CD14-positive monocyte (primary cell): ENCODE results near the gene MAP3K20. TPM values are rescaled to one million over a fixed set of nuclear protein-coding genes. Genes with fewer than 3 reads are reported as not detected.

ENCODE experiments used
- DNase-seq, 3 donors: peaks; one replicate each; pipeline ENCODE4 v3.0.0-alpha.2; 2011 to 2022
- H2AFZ ChIP-seq: 2 replicates; pipeline ENCODE4 v1.6.0; 2012; ENCODE audit warnings: mild to moderate bottlenecking, low read depth, low read length, inconsistent platforms; ENCODE audit not compliant: insufficient read depth, poor library complexity, severe bottlenecking
- H3K27ac ChIP-seq, 2 donors: 1 replicate in 1 of 2; 2 replicates in 1 of 2; pipeline ENCODE4 v1.5.1; 2012 to 2013; ENCODE audit warnings: low read length in 2 of 2, control low read depth in 1 of 2, inconsistent platforms in 1 of 2, low read depth in 1 of 2, mild to moderate bottlenecking in 1 of 2
- H3K27me3 ChIP-seq, 2 donors: one replicate each; pipeline versions ENCODE4 v1.6.0 to v1.6.1; 2011 to 2013; ENCODE audit warnings: low read length in 2 of 2; ENCODE audit not compliant: control insufficient read depth in 2 of 2, insufficient read depth in 2 of 2
- H3K36me3 ChIP-seq, 2 donors: replicated peaks in 1 of 2; 1 replicate in 1 of 2; 2 replicates in 1 of 2; pipeline versions ENCODE4 v1.5.1 to v1.6.1; 2012 to 2013; ENCODE audit warnings: low read length in 2 of 2, control low read depth in 1 of 2, inconsistent platforms in 1 of 2, mild to moderate bottlenecking in 1 of 2; ENCODE audit not compliant: insufficient read depth in 2 of 2, control insufficient read depth in 1 of 2
- H3K4me1 ChIP-seq, 2 donors: 1 replicate in 1 of 2; 2 replicates in 1 of 2; pipeline versions ENCODE4 v1.5.1 to v1.6.1; 2012 to 2013; ENCODE audit warnings: low read length in 2 of 2, control low read depth in 1 of 2, inconsistent platforms in 1 of 2, mild to moderate bottlenecking in 1 of 2, moderate library complexity in 1 of 2; ENCODE audit not compliant: insufficient read depth in 2 of 2, control insufficient read depth in 1 of 2
- H3K4me2 ChIP-seq: replicated peaks from 2 replicates; pipeline ENCODE3; 2012; ENCODE audit warnings: low read length, moderate library complexity, mild to moderate bottlenecking; ENCODE audit not compliant: poor library complexity, severe bottlenecking; ENCODE audit errors: extremely low read depth
- H3K4me3 ChIP-seq, 3 experiments: fragments of 200-600 bp in 1 of 3; sonication (generic) in 1 of 3; replicated peaks in 1 of 3; 1 replicate in 2 of 3; 2 replicates in 1 of 3; pipeline ENCODE4 v1.5.1; 2011 to 2013; ENCODE audit warnings: low read length in 3 of 3, mild to moderate bottlenecking in 3 of 3, control low read depth in 2 of 3, low read depth in 2 of 3, inconsistent platforms in 1 of 3, moderate library complexity in 1 of 3
- H3K79me2 ChIP-seq: 2 replicates; pipeline ENCODE4 v1.6.0; 2012; ENCODE audit warnings: mild to moderate bottlenecking, control low read depth, inconsistent platforms, low read length, moderate library complexity; ENCODE audit not compliant: insufficient read depth
- H3K9ac ChIP-seq: 2 replicates; pipeline ENCODE4 v1.6.0; 2017; ENCODE audit warnings: low read length, mild to moderate bottlenecking; ENCODE audit not compliant: insufficient read depth, poor library complexity, severe bottlenecking
- H3K9me3 ChIP-seq, 2 donors: replicated peaks in 1 of 2; 1 replicate in 1 of 2; 2 replicates in 1 of 2; pipeline versions ENCODE4 v1.5.1 to v1.6.1; 2012 to 2013; ENCODE audit warnings: low read length in 2 of 2, control low read depth in 1 of 2; ENCODE audit not compliant: control insufficient read depth in 1 of 2, insufficient read depth in 1 of 2
- H4K20me1 ChIP-seq: 2 replicates; pipeline ENCODE4 v1.6.0; 2012; ENCODE audit warnings: mild to moderate bottlenecking, low read length, control low read depth, moderate library complexity; ENCODE audit not compliant: insufficient read depth
- H3K27ac Mint-ChIP-seq, 7 donors: one replicate each; pipeline ENCODE4 v1.8.0; 2020; ENCODE audit warnings: mild to moderate bottlenecking in 7 of 7, mixed read lengths in 7 of 7, moderate library complexity in 6 of 7, inconsistent platforms in 2 of 7
- H3K27me3 Mint-ChIP-seq, 3 donors: one replicate each; pipeline ENCODE4 v1.8.0; 2021 to 2022; ENCODE audit warnings: low read depth in 3 of 3, mild to moderate bottlenecking in 3 of 3, mixed read lengths in 3 of 3, moderate library complexity in 3 of 3, inconsistent platforms in 1 of 3
- H3K36me3 Mint-ChIP-seq, 2 donors: one replicate each; pipeline ENCODE4 v1.8.0; 2020; ENCODE audit warnings: mixed read lengths in 2 of 2, inconsistent platforms in 1 of 2, mild to moderate bottlenecking in 1 of 2
- H3K4me1 Mint-ChIP-seq: one replicate; pipeline ENCODE4 v1.8.0; 2020; ENCODE audit warnings: mild to moderate bottlenecking, mixed read lengths
- H3K4me3 Mint-ChIP-seq, 2 donors: one replicate each; pipeline ENCODE4 v1.8.0; 2020; ENCODE audit warnings: mild to moderate bottlenecking in 2 of 2, mixed read lengths in 2 of 2, moderate library complexity in 1 of 2
- H3K9me3 Mint-ChIP-seq, 7 donors: one replicate each; pipeline ENCODE4 v1.8.0; 2020 to 2022; ENCODE audit warnings: mixed read lengths in 7 of 7, mild to moderate bottlenecking in 6 of 7, moderate library complexity in 6 of 7, inconsistent platforms in 2 of 7
- WGBS: methylation state at CpG from one replicate; pipeline ENCODE4 v1.1.5; 2013; ENCODE audit warnings: missing lambda C conversion rate; ENCODE audit not compliant: insufficient coverage; 5-methylcytosine and 5-hydroxymethylcytosine counted together
- intact Hi-C, 2 donors: fragments of 100-400 bp; cut with micrococcal nuclease; formaldehyde crosslinking; loops; one replicate each; pipeline versions ENCODE4 v1.15.0 to v1.15.1; 2023
- polyA plus RNA-seq, 3 donors: library from polyadenylated mRNA; depleted of rRNA in 1 of 3; unstranded in 2 of 3; stranded (reverse) in 1 of 3; fragments of 300-500 nt in 2 of 3; fragments of >200 nt in 1 of 3; fragmentation: Illumina TruSeq in 2 of 3; gene quantifications; 1 replicate in 2 of 3; 2 replicates in 1 of 3; pipeline ENCODE4 v1.2.3, GENCODE V29; 2012 to 2021
- TF ChIP-seq, protein P1 (sequence below): fragments of 200-600 bp; IDR thresholded peaks from one replicate; pipeline ENCODE4 v1.8.0; 2022; ENCODE audit warnings: antibody characterized with exemption, mild to moderate bottlenecking

The MAP3K20 gene
- polyA plus RNA-seq, 3 donors = 14.3 to 30.7 (median 21.6) TPM

DNA sequence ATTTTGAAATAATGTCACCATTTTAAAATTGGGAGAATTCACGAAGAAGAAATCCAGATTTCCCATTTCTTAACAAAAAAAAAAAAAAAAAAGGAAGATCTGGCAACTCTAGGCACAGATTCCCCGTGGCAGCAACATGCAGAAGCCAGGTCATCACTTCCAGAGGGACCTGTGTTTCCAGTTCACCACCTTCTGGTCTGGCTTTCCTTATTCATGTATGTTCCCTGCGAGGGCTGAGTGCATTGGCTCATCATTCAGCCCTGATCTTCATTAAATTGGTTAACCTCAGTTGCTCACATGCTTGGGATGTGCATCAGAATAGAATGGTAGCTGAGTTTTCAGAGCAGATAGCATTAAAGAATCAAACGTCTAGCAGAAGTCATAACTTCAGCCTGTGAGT is 25.0 kb upstream of the MAP3K20 start:
- H3K27me3 Mint-ChIP-seq = peaks cover 0 to 3% (median 2%) of the 10 kb centered on the region in 3 donors
- H3K36me3 Mint-ChIP-seq = no peaks in the 10 kb centered on the region
- Histone ChIP-seq H3K27me3 (no peaks in the 10 kb centered on the region), H3K36me3 (no peaks in the 10 kb centered on the region), H3K4me3 (no peak overlapping the region), H3K27ac (peak overlapping the region in 1 of 2 donors; percentile 65), H3K9ac (no peak overlapping the region), H3K9me3 (no peaks in the 10 kb centered on the region), H2AFZ (no peak overlapping the region), H3K4me1 (peaks cover 40 to 43% of the 10 kb centered on the region in 2 donors), H3K79me2 (no peaks in the 10 kb centered on the region), H4K20me1 (no peaks in the 10 kb centered on the region), H3K4me2 (no peak overlapping the region)
- TF ChIP-seq, protein P1, sequence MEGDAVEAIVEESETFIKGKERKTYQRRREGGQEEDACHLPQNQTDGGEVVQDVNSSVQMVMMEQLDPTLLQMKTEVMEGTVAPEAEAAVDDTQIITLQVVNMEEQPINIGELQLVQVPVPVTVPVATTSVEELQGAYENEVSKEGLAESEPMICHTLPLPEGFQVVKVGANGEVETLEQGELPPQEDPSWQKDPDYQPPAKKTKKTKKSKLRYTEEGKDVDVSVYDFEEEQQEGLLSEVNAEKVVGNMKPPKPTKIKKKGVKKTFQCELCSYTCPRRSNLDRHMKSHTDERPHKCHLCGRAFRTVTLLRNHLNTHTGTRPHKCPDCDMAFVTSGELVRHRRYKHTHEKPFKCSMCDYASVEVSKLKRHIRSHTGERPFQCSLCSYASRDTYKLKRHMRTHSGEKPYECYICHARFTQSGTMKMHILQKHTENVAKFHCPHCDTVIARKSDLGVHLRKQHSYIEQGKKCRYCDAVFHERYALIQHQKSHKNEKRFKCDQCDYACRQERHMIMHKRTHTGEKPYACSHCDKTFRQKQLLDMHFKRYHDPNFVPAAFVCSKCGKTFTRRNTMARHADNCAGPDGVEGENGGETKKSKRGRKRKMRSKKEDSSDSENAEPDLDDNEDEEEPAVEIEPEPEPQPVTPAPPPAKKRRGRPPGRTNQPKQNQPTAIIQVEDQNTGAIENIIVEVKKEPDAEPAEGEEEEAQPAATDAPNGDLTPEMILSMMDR = no peak
- peak overlapping the region in 4 of 7 donors; percentile 86 to 98 (median 92) for H3K27ac Mint-ChIP-seq
- H3K9me3 Mint-ChIP-seq = no peaks in the 10 kb centered on the region
- H3K4me1 Mint-ChIP-seq = peaks cover 50% of the 10 kb centered on the region
- no peak for DNase-seq
- no peak overlapping the region for H3K4me3 Mint-ChIP-seq
- intact Hi-C loops = no loop called here
- 78% methylated on average over 3 of the region's 4 CpGs for WGBS

DNA sequence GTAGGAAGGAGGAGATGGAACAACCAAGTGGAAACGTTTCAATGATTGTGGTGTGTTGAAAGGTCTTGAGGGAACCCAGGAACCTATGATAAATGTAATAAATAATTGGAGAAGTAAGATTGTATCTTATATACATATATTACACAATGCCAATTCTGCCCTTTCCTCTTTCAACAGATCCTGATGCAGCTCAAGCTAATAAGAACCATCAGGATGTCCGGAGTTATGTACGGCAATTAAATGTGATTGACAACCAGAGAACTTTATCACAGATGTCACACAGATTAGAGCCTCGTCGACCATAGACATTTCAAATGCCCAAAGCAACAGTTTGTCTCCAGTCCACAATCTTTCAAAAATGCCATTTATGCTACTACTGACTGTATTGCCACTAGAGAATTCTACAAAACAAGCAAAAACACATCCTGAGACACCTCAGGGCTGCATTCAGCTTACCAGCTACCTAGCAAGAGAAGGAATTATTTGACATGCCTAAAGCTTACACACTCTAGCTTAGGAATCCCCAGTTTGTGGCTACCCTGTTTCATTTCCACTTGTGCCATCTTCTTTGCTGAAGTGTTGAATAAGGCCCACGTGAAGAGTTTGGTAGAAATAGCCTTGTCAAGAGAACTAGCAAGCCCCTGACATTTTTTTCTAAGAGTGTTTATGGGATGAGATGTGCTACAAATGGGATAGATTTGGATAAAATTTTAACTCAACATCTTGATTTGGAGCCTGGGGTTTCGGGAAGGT is 24.0 kb upstream of the MAP3K20 start:
- H3K9ac ChIP-seq = no peak overlapping the region
- peak overlapping the region; percentile 69 to 95 (median 85) for H3K27ac Mint-ChIP-seq
- H3K36me3 Mint-ChIP-seq = no peaks in the 10 kb centered on the region
- TF ChIP-seq, protein P1 = no peak
- no peaks in the 10 kb centered on the region for H3K36me3 ChIP-seq
- peak; percentile 54 to 85 (median 66) for DNase-seq
- no peak overlapping the region for H2AFZ ChIP-seq
- no peaks in the 10 kb centered on the region for H4K20me1 ChIP-seq
- no peaks in the 10 kb centered on the region for H3K27me3 ChIP-seq
- 5% methylated on average over 4 of the region's 7 CpGs for WGBS
- H3K4me2 ChIP-seq = peak overlapping the region; percentile 52
- intact Hi-C loops = no loop called here
- peaks cover 0 to 3% (median 2%) of the 10 kb centered on the region in 3 donors for H3K27me3 Mint-ChIP-seq
- H3K79me2 ChIP-seq = no peaks in the 10 kb centered on the region
- no peaks in the 10 kb centered on the region for H3K9me3 Mint-ChIP-seq
- H3K4me3 Mint-ChIP-seq = peak overlapping the region; percentile 24 to 57
- H3K27ac ChIP-seq = peak overlapping the region in 1 of 2 donors; percentile 65
- H3K4me3 ChIP-seq = peak overlapping the region in 1 of 3 experiments; percentile 28
- no peaks in the 10 kb centered on the region for H3K9me3 ChIP-seq
- H3K4me1 ChIP-seq = peaks cover 43 to 46% of the 10 kb centered on the region in 2 donors
- peaks cover 50% of the 10 kb centered on the region for H3K4me1 Mint-ChIP-seq
